NCI-H2107 (cell line): ENCODE measurements around the gene KLF7.

Experiments used
- DNase-seq: peaks from one replicate; lab custom pipeline; 2025; lab: John Stamatoyannopoulos, UW

KLF7 gene

DNA sequence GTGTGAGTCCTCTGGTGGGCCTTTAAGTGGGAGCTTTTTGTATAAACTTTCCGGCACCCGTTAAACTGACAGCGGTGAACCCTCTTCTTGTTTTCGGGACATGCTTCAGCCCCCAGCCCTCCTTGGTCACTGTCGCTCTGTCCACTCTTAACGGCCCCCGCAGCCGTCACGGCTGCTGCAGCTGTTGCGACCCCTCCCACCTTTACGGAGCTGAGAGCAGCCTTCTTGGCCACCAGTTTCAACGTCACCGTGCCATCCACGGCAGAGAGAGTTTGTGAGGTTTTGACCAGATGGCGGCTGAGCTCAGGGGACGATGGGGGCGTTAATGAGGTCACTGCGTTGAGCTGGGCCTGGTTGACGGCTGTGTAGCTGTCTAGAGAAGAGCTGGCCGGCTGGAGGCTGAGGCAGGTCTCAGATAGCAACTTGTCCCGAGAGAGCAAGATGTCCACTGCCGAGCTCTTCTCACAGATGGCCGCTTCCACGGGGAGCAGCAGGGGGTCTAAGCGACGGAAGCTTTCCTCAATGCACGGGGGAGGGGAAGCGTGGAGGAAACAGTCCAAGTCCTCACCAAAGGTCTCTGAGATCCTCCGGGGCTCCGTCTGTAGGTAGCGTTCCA, 41.9 kb downstream of the KLF7 start:
- DNase-seq = no peak

DNA sequence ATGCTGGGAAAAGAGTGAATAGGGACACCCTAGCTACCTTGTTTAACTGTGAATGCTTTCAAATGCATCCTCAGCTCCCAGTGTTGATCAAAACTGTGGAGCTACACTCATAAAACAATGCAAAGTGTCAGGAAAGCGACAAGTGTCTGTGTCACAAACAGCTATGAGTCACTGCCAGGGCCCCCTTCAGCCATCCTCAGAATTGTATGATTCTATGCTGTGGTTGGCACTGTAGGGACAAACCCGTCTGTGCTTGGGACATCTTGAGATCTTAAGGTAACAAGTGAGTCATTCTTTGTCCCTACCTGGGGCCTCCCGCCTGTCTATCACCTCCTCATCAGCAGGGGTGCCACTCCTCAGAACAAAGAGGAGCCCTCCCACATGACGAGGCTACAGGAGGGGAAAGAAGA, 42.4 kb downstream of the KLF7 start:
- no peak for DNase-seq

DNA sequence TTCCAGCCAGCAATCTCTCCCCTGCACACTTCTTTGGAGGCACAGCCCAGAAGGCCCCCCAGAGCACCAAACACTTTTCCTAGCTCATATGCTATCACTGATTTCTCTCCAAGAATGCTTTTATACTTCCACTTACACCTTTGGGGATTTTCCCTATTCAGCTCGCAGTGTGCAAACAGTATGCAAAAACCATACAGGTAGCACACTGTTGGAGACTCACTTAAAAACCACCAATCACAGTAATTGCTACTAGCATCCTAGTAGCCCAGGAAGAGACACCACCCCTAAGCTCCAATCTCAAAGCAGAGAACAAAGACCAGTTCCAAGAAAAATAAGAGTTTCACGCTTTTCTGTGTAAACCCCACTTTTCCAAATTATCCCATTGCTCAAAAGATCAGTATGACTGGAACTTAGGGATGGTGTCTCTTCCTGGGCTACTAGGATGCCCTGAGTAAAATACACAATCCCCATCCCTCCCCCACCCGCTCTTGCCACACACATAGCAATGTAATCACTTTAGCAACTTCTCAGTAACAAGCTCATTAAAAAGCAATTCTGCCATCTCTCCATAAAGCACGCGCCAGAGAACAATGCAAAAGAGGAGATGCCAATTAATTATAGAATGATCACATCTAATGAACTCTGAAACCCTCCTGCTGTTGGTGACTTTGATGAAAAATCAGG, 43.0 kb downstream of the KLF7 start:
- no peak for DNase-seq

DNA sequence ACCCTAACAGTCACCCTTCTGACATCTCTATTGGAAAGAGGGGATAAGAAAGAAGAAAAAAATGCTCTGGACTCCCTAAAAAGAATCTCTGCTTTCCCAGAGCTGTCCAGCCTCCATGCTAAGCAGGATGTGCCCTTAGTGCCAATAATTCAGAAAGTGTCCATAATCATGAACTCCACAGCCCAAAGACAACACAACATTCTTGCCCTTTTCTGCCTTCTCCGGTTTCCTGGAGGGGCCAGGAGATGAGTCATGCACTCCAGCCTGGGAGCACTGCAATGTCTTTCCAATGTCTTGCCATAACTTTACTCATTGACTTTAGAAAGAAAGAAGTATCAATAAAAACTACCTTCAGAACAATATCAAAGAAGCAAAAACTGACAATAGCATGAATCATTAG, 44.0 kb downstream of the KLF7 start:
- no peak for DNase-seq

DNA sequence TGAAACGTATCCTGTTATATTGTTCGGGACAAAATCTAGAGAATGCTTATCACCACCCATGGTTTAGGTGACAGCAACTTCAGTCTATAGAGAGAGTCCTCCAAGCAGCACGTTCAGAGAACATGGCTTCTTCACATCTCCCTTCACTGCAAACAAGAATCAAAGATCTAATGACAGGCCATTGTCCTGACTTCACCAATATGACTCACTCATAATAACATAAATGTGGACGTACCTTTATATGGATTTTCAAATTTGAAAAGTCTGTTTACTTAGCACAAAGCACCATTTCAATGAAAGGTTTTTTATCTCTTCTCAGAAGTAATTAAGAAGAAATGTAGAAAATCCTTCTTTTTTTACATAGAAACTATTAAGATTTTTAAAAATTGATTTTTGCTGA, 46.7 kb downstream of the KLF7 start:
- DNase-seq = no peak

DNA sequence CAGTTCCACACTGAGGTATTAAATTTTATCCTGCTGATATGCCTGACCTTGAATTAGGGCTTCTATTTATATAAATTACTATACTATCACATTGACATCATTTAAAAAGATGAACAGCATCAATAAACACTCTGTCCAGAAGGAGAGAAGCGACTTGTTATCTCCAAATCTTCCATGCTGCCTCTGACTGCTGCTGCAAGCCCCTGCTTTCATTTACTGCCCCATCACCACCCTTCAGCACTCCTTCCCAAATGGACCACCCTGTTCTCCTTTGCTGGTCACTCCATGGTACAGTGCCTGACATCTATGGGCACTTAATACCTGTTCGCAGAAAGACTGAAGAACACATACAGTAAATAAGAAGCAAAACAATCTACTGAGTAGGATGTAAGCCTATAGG, 48.1 kb downstream of the KLF7 start:
- no peak for DNase-seq

DNA sequence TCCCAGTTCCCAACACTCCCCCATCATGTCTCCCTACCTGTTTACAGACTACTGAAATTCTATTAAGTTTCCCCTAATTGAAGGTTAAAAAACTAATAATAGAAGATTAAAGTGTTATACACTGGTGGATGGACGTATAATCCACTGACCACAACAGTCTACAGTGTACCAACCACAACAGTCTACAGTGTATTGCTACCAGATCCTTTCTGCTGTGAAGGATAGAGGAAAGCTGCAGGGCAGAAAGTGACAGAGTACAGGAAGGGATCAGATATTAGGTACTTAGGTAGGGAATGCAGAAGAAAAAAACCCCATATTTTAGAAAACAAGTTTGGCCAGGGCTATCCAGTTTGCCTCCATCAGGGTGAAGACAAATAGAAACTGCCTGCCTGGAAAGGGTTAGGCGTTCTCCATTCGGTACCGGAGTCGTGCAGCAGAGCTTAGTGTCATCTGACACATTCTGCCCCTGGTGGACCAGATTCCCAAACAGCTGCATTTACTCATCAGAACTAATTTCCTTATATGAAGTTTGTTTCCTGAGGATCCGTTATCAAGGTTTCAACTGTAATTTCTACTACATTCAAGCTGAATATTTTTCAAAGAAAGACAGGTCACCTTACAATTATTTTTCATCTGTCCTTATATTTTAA, 49.9 kb downstream of the KLF7 start:
- DNase-seq = no peak

DNA sequence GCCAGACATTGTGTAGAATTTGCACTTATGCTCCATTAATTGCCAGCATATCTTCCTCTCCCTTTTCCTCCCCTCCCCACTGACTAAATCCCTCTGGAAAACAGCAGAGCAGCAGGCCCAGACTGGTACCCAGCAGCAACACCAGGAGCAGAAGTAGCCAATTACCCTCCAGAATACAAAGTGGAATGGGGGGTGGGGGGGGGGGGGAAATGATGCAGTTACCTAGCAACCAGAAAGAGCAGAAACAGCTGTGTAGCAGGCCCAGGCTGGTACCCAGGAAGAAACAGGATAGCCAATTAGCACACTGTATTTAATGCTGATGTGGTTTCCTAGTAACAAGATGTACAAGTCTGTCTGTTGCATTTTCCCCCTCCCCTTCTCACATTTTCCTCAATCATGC, 52.3 kb downstream of the KLF7 start:
- no peak for DNase-seq

DNA sequence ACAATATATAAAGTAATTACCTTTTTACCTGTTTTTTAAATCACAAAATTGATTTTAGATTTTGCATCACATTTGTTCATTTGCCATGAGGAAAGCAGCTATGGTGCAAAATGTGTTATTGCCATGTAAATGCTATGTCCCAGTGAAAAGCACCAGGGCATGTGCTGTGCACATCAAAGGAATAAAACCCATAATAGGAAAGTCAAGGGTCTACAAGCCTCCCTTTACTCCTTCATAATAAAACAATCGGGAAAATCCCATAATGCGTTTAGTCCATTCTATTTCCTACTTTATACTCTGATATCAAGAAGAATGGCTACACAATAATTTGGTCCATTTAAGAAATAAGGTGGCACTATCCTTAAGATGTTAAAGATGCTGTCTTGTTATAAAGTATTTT, 53.0 kb downstream of the KLF7 start:
- DNase-seq = no peak

DNA sequence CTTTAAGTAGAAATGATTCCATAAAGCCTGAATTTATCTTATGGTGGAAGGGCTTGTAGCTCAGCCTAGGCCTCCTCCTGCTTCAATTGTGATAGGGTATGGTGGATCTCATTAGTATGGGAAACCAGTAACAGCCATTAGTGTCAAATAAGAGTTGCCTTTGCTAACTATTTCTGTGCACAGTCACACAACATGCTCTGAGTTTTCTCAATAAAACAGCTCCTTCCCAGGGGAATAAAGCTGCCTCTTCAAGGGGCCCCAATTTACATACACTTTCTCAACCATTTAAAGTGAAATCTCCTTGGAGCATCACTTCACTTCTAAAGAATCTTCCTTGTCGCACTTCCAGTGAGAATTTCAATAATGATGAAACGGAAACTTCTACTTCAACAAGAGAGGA, 53.4 kb downstream of the KLF7 start:
- no peak for DNase-seq

DNA sequence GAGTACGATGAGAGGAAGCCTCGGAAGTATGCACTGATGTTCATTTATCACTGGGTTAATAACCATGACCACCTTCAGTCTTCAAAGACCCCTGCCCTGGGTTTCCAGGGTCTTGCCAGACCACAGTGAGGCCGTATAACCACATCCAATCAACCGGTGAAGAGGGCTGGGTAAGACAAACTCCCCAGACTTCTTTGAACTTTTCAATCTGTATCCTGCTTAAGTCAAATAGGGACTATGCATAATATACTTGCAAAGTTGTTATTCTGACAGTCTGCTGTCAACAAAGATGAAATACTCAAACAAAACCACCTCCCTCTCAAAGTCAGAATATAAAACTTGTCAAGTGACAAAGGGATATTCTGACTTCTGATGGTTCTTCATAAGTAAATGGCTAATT, 54.0 kb downstream of the KLF7 start:
- no peak for DNase-seq

DNA sequence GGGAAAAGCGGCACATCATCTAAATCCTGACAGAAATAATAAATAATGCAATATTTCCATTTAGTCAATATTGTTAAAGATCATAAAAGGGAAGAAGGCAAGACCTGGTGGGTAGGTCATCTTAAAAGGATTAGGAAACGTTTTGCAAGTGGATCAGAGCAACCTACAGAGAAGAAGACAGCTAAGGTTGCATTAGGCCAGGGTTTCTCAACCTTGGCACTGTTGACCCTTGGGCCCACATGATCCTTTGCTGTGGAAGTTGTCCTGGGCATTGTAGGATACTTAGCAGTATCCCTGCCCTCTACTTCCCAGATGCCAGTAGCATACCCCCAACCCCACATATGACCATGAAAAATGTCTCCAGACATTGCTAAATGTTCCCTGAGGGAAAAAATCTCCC, 55.0 kb downstream of the KLF7 start:
- no peak for DNase-seq

DNA sequence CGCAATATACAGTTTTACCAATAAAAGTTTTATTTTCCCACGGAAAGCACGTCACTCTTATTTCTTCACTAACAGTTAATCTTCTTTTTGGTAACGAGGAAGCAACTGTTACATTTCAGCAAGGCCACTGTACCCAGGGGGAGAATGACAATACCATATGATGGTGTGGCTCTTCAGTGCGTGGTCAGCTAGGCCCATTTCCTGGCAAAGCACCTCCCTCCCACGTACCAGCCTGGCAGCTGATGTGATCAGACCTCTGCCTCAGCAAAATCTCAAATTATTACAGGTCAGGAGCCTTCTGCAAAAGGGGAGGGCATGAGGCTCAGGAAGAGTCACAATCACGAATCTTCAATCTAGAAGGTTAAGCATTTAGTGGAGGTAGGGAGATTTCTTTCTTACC, 55.4 kb downstream of the KLF7 start:
- no peak for DNase-seq

DNA sequence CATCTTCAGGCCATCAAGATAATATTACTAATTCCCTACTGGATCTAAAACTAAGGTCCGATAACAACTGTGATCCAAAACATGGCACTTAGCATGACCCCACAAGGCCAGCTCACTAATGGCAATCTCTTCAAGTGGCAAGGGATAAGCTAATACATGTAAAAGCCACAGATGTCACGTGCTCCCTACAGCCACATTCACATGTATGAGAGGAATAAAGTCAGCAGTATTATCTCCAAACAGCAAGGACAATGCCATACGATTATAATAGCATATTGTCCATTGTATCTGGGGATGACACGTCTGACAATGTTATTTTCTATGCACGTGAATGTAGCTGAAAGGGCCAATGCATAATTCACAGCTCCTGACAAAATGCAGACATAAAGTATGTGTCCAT, 56.0 kb downstream of the KLF7 start:
- no peak for DNase-seq

DNA sequence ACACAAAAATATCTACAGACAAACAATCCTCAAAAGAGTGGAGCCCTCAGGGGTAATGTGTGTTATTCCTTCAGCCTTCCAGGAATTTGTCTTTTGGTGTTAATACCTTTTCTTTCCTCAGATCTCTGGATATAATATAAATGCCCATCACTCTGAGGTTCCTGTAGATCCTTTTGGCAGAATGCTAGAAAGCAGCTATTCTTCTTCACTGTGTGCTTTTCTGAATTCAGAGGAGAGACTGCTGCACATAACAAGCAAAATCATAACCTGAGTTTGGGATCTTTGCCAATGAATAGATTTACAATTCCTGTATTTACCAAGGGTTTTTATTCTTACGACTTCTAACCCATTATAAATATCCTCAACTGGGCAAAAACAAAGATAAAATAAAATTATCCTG, 57.3 kb downstream of the KLF7 start:
- DNase-seq = no peak

DNA sequence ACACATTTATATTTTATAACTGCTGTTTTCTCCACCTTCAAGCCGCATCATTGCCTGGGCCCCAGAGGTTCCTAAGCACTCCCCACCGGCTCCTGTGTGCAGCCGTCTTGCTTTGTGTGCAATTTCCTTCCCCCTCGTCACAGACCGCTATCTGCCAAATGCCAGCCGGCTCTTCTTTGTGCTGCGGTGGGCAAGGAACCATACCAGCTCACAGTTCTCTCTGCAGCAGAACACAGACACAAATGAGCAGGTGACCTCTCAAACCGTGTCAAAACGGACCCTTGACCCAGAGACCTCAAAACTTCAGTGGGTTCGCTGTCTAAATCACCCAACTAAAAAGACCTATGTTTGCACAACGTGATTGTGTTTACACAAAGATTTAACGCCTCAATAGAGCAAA, 58.2 kb downstream of the KLF7 start:
- DNase-seq = no peak

DNA sequence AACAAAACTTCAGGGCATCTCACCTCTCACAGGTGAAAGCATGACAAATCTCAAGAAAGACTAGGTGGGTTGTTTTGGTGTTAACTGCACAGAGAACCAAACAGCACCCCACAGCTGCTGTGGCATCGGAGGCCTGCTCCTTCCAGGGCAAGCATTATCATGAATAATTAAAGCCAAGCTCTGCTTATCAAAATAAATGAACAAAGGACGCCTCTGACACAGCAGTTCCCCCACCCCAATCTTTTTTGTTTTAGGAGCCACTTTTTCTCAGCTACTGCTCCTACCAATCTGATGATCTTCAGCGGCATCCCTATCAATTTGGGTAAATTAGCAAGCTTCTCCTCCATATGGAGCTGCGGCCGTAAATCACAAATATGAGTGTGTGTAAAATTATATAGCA, 58.6 kb downstream of the KLF7 start:
- DNase-seq = no peak

DNA sequence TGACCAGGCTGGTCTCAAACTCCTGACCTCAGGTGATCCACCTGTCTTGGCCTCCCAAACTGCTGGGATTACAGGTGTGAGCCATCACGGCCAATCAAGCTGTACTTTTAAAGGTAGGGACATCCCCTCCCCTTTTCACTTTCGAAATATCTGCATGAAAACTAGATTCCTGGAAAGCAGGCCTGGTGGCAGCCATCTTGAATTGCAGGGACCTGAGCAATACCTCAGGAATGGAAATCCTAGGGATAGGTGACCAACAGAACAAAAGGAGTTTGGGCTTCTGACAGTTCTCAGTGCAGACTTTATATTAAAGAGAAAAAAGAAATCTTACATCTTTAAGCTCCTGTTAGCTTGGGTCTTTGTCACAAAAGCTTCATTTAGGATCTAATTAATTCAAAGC, 62.6 kb downstream of the KLF7 start:
- no peak for DNase-seq

DNA sequence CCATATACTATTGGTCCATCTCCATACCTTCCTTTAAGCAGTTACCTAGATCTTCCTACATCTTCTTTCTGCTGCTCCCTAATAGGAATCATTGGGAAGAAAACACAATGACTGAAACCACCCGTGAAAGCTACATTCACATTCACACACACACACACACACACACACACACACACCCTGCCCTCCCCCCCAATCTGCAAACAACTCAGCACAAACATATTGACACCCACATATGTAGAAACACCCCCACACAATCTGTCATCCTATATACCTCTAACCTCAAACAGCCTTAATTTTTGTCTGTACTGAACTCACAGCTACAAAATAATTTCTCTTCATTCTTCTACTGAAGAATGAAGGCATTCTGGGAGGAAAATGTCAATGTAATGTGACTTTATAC, 63.8 kb downstream of the KLF7 start:
- DNase-seq = no peak

DNA sequence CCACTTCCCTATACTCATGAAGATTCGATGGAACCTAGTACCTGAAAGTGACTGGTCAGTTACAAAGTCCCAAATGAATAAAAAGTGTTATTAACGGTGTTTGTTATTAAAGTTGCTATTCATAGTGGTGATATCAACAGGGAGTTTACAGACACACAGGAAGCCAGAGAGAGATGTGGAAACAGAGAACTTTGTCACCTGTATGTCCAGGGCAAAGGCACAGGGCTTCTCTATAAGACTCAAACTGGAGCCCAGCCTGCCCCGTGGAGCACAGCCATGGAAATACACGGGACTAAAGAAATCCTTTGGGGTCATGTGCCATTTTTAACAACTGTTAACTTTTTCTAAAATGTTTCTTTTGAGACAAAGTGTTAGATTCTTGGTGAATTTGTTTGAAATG, 68.5 kb downstream of the KLF7 start:
- DNase-seq = no peak

DNA sequence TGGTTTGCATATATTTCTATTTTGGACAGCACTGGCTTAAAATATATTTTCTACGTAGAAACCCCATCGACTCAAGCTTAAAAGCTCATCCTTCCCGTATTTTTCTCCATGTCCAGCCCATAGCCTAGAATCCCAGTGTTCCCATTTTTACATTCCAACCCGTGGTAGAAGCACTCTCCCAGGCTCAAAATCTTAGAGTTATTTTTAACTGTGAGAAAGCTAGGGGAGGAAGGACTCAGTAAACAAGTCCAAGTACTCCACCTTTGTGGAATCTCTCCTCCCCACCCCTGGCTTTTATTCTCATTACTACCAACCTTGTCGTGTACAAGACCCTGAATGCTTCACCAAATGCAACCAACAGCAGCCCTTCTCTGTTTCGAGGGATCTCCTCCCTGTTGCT, 69.8 kb downstream of the KLF7 start:
- DNase-seq = no peak

DNA sequence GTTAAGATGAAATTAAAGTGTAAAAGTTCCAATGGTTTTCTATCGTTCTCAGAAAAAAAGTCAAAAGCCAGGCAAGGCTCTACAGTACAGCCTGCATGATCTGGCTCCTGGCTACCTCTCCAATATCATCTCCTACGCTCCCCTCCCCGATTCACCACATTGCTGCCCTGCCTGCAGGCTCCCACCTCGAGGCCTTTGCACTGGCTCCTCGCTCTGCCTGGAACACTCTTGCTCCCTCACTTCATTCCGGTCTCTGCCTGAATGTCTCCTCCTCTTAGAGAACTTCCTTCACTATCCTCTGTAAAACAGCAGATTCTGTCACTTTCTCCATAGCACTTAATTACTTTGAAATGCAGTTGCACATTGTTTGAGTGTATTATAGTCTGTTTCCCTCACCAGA, 72.5 kb downstream of the KLF7 start:
- DNase-seq = no peak

DNA sequence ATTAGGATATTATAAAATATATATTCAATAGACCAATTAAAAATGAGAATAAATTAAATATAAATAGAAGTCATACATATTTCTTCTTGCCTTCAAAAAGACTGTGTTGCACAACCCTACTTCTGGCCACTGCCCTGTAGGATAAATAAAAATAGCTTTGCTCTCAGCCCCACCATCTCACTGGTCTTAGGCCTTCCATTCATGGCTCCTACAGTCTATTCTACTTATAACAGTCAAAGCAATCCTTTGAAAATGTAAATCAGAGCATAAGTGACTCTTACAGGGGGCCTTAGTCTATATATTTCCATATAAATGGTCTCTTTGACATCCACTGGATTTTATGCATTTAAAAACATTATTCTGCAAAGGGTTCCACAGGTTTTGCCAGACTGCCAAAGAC, 72.9 kb downstream of the KLF7 start:
- DNase-seq = no peak

DNA sequence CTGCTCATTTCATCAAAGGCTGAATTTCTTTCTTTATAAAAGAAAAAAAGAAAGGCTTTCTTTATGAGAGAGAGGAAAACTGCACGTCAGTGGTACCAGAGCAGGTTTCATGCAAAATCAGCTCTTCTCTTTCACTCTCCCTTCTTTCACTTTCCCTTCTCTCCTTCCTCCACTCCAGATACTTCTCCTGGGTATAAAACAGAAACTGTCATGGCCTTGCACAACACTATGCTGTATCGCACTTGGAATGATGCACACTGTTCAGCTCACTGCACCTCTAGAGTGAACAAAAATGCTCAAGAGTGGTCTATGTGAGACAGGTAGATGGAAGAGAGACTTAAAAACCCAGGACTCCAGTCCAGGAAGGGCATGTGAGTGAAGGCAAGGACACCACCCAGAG, 73.8 kb downstream of the KLF7 start:
- DNase-seq = no peak
